Neural cell (in vitro differentiated cells): ENCODE measurements around the gene DDX52.

ENCODE experiments used
- CTCF ChIP-seq: fragments of 450-650 bp; IDR thresholded peaks from 2 replicates; pipeline ENCODE4 v1.5.1; 2014; ENCODE audit warnings: antibody characterized with exemption, mild to moderate bottlenecking, moderate library complexity; ENCODE audit not compliant: poor library complexity, severe bottlenecking
- EP300 ChIP-seq: fragments of 450-650 bp; conservative IDR thresholded peaks from 2 replicates; pipeline ENCODE4 v1.6.1; 2014; ENCODE audit warnings: antibody characterized with exemption, mild to moderate bottlenecking, moderate library complexity; ENCODE audit not compliant: poor library complexity, severe bottlenecking
- EZH2 ChIP-seq: fragments of 200-600, 300-800 bp; shearing (Covaris generic), sonication (generic); IDR thresholded peaks from 2 replicates; pipeline ENCODE4 v1.6.1; 2014; ENCODE audit warnings: antibody characterized with exemption, low read length, borderline replicate concordance, mild to moderate bottlenecking; ENCODE audit not compliant: insufficient read depth, poor library complexity, severe bottlenecking
- POLR2AphosphoS5 ChIP-seq: IDR thresholded peaks from 2 replicates; pipeline ENCODE4 v1.6.1; 2012
- TAF1 ChIP-seq: IDR thresholded peaks from 2 replicates; pipeline ENCODE4 v1.6.1; 2012; ENCODE audit warnings: low read depth

- TF ChIP-seq CTCF (no peak), EP300 (no peak), TAF1 (no peak), POLR2AphosphoS5 (no peak), EZH2 (no peak)
These were observed 79.0 kb downstream of the DDX52 start for GRCh38 chr17:37564252-37564651.
